NCI-H748 treated with DMSO at 0.1 percent for 48 hours (cell line): ENCODE data around the gene CHRD.
A peak's percentile ranks its signal among the peaks of the same experiment; 100 is the strongest.
"Not testable (repeated sequence)": the region's sequence is repeated elsewhere in the genome, so short reads cannot be mapped to it uniquely, and the experiment has no call there.

Experiments used
- DNase-seq: peaks from one replicate; lab custom pipeline; 2025; lab: John Stamatoyannopoulos, UW

CHRD gene

GRCh38 chr3:184379358-184380184, at the start of gene CHRD:
TSS of gene CHRD (plus strand) at chr3:184380054. CDS start at chr3:184380319, 265 bp downstream.
- DNase-seq, result no peak

DNA sequence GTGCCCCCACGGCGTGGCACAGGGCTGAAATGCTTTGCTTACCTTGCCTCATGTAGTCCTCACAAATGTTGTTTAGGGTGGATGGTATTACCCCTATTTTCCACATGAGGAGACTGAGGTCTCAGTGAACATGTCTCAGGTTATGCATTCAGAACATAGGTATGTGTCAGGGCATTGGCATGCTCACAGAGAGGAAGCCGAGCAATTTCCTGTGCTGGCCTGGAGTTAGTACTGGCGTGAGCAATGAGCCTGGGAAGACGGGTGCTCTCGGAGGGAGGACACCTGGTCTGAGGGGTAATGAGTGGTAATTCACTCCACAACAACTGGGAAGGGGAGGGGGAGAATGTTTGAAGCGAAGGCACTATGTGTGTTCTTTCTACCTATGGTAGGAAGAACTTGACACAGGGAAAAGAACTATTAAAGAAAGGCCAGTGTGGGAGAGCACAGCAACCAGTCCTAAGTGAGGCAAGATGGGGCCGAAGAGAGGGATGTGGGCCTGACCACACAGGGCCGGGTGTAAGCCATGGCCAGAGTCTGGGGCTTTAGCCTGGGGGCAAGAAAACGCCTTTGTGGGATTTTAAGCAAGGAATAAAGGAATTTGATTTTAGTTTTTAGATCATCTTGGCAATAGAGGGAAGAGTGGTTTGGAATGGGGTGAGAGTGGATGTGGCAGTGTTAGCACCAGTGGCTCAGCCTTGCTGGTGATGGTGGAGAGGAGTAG, 47.3 kb upstream of the CHRD start:
- no peak for DNase-seq

- no peak for DNase-seq
These were observed 46.7 kb upstream of the CHRD start for GRCh38 chr3:184333190-184333589.

DNA sequence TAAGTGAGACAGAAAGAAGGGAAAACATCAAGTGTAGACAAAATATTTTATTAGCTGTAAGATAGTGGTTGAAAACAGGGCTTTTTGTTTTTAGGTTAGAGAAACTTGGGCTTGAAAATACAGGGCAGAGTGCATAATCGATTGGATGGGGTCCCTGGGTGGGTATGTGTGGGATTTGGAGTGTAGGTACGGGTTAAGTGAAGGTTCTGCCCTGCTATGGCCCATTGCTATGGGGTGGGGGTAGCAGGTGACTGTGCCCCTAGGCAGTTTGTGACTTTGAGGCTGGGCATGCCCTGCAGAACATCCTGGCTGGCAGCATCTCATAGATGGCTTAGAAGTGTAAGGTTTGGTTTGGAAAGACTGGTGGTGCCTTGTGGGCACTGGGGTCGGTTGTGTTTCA, 46.2 kb upstream of the CHRD start:
- DNase-seq, result no peak

- no peak for DNase-seq
These were observed 45.2 kb upstream of the CHRD start for GRCh38 chr3:184334470-184335158.

DNA sequence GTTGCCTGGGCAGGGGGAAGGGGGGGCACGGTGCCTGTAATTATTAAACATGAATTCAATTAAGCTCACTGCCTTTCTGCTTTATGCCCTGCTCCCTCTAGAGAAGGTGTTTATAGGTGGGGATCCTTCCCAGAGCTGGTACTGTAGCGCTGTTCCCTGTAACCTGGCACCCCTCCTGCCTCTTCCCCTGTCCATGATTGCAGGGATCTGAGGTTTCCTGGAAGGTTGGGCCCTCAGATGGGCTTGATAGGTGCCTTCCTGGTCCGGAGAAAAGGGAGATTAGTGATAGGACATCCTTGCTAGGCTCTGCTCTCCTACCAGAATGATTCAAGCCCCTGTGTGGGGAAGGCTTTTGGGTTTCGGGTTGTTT, 44.6 kb upstream of the CHRD start:
- DNase-seq, result no peak

GRCh38 chr3:184335661-184336546, 44.0 kb upstream of the CHRD start:
- DNase-seq, result peak; percentile 41

DNA sequence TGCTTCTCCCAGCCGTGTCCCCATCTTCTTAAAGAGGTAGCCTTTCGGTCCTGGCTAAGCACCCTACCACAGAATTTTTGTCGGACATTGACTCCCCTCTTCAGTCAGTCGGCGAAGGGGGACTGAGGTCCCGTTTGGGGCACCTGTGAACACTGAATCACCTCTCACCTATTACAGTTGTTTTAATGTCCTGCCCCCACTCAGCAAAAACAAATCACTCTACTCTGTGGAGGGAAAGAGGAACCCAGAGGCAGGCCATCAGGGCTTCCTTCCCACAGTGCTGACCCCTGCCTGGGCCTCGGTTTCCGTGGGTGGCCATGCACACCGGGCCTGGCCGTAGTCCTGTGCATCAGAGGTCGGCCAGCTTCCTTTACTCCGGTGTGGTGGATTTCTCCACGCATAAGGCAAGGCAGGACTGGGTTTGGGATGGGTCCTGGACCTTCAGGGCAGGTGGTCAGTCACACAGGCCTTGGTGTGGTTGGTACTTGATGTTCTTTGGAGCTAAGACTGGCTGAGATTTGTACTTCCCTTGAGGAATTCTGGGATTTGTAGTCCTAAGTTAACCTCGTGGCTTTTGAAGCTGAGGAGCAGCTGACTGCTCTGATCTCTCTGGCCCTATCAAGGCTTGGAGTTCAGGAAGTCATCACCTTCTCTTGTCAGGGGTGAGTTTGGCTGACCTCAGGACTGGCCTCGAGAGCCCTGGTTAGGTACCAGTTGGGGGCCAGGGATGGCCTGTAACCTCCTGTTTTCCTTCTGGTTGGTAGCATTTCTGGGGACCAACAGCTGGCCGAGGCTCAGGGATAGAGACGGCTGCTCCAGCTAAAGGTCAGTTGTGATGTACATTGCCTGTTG, 43.1 kb upstream of the CHRD start:
- peak; percentile 7 for DNase-seq

DNA sequence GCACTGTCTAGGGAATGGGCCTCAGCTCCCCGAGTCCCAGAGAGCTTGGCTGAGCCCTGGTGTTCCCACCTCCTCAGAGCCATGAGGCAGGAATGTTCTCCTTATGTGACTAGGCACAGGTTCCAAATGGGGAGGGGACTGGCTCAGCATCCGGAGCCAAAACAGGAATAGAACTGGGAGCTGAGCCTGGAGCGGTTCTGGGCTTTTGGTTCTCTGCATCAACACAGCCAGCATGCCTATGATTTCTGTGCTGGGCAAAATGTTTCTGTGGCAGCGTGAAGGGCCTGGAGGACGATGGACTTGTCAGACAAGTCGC, 42.5 kb upstream of the CHRD start, which contains the start of gene FAM131A:
Gene FAM131A (plus strand): TSS at position 202 of the 316 bp plus-strand sequence. CDS start 31 bp downstream, at position 233.
- DNase-seq, result no peak

DNA sequence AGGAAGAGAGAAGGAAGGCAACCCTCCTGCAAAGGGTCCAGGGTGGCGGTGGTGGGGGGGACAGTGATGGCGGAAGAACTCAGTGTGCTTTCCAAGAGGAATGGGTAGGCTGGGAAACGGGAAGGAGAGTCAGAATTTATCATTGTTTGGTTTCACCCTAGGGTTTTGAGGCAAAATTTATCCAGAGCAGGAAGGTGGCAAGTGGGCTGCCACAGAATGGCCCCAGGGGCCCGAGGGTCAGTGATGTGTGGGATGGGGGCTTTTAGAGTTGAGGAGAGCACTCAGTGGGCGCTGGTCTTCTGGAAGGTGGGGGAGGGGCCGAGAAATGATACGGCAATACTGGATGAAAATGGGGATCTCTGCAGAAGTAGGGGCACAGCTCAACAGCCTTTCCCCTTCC, 41.9 kb upstream of the CHRD start:
- DNase-seq, result no peak

GRCh38 chr3:184338511-184338945, 41.3 kb upstream of the CHRD start:
- peak; percentile 75 for DNase-seq

- DNase-seq, result peak; percentile 16
These were observed 40.9 kb upstream of the CHRD start for GRCh38 chr3:184339001-184339400.

DNA sequence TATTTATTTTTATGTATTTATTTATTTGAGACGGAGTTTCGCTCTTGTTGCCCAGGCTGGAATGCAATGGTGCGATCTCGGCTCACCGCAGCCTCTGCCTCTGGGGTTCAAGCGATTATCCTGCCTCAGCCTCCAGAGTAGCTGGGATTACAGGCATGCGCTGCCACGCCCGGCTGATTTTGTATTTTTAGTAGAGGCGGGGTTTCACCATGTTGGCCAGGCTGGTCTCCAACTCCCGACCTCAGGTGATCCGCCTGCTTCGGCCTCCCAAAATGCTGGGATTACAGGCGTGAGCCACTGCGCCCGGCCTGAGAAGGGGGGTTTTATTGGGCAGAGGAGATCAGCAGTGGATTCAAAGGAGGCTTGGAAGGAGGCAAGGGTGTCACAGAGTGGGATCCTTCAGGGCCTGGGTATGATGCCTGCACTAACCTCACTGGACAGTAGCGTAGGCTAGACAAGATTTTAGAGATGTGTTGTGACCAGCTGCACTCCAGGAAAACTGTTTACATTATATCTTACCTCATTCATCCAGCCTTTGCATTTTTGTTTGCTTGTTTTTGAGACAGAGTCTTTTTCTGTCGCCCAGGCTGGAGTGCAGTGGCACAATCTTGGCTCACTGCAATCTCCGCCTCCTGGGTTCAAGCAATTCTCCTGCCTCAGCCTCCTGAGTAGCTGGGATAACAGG, 40.3 kb upstream of the CHRD start:
- not testable (repeated sequence) for DNase-seq

DNA sequence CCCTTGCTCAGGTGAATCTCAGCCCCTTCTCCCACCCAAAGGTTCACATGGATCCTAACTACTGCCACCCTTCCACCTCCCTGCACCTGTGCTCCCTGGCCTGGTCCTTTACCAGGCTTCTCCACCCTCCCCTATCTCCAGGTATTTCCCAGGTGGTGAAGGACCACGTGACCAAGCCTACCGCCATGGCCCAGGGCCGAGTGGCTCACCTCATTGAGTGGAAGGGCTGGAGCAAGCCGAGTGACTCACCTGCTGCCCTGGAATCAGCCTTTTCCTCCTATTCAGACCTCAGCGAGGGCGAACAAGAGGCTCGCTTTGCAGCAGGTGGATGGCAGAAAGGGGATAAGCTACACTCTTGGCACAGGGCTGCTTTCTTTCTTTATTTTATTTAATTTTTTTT, 37.9 kb upstream of the CHRD start:
- no peak for DNase-seq

DNA sequence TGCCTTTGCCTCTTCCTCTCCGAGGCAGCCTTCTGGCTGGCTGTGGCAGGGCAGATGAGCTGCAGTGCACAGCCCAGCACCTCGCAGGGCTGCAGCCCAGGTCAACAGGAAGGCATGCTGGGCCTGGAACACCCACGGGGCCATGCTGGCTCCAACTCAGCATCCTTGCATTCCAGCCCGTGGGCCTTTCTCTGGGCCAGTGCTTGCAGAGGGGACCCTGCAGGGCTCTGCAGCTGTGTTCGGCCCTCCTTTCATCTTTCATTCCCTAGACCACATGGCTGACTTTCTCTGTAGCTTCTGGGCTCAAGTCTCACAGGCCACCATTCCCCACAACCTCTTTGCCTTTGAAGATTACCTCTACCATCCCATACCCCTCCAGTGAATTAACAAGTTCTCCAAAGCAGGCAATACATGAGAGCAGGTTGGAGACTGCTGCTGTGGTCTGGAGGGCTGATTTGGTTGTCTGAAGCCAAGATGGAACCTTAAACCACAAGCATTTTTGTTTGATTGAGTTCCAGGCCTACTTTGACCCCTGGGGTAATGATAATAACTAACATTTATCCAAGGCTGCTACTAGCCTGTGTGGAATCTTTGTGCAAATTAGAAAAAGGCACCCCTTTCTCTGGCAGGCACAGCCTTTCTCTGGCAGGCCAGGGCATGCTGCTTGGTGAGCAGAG, 36.5 kb upstream of the CHRD start:
- DNase-seq, result no peak

GRCh38 chr3:184344579-184345316, 35.1 kb upstream of the CHRD start:
- DNase-seq, result no peak

DNA sequence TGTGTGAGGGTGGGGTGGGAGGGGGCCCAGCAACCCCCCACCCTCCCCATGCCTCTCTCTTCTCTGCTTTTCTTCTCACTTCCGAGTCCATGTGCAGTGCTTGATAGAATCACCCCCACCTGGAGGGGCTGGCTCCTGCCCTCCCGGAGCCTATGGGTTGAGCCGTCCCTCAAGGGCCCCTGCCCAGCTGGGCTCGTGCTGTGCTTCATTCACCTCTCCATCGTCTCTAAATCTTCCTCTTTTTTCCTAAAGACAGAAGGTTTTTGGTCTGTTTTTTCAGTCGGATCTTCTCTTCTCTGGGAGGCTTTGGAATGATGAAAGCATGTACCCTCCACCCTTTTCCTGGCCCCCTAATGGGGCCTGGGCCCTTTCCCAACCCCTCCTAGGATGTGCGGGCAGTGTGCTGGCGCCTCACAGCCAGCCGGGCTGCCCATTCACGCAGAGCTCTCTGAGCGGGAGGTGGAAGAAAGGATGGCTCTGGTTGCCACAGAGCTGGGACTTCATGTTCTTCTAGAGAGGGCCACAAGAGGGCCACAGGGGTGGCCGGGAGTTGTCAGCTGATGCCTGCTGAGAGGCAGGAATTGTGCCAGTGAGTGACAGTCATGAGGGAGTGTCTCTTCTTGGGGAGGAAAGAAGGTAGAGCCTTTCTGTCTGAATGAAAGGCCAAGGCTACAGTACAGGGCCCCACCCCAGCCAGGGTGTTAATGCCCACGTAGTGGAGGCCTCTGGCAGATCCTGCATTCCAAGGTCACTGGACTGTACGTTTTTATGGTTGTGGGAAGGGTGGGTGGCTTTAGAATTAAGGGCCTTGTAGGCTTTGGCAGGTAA, 34.3 kb upstream of the CHRD start:
- DNase-seq, result no peak
